Neural cell (in vitro differentiated cells): Measurements from ENCODE around the gene PDE3B. TPM values are rescaled to one million over a fixed set of nuclear protein-coding genes. Genes with fewer than 3 reads are reported as not detected.

Experiments
- H2AFZ ChIP-seq: fragments of 200-600, 300-800 bp; sonication (generic), shearing (Covaris generic); 2 replicates; pipeline ENCODE4 v1.6.0; 2014; ENCODE audit warnings: low read depth, mild to moderate bottlenecking, antibody characterized with exemption, low read length, moderate library complexity
- H3F3A ChIP-seq: fragments of 200-600 bp; shearing (Covaris generic); 2 replicates; pipeline ENCODE4 v1.6.1; 2016; ENCODE audit warnings: mild to moderate bottlenecking, moderate library complexity, mixed read lengths, antibody characterized with exemption, low read length; ENCODE audit not compliant: insufficient read depth, poor library complexity, severe bottlenecking
- H3K27ac ChIP-seq: fragments of 200-600, 300-800 bp; sonication (generic), shearing (Covaris generic); 2 replicates; pipeline ENCODE4 v1.5.1; 2014; ENCODE audit warnings: mild to moderate bottlenecking, low read length, moderate library complexity
- H3K27me3 ChIP-seq: fragments of 300-800, 200-600 bp; sonication (generic), shearing (Covaris generic); 2 replicates; pipeline ENCODE4 v1.6.0; 2014; ENCODE audit warnings: mild to moderate bottlenecking, low read depth, low read length, moderate library complexity; ENCODE audit not compliant: insufficient read depth
- H3K36me3 ChIP-seq: fragments of 300-800, 200-600 bp; sonication (generic), shearing (Covaris generic); 2 replicates; pipeline ENCODE4 v1.5.1; 2014; ENCODE audit warnings: mild to moderate bottlenecking, antibody characterized with exemption, low read length, moderate library complexity; ENCODE audit not compliant: insufficient read depth
- H3K4me2 ChIP-seq: fragments of 300-800, 200-600 bp; sonication (generic), shearing (Covaris generic); 2 replicates; pipeline ENCODE4 v1.6.0; 2014; ENCODE audit warnings: mild to moderate bottlenecking, low read length
- H3K4me3 ChIP-seq: fragments of 300-800, 200-600 bp; sonication (generic), shearing (Covaris generic); 2 replicates; pipeline ENCODE4 v1.5.1; 2014; ENCODE audit warnings: mild to moderate bottlenecking, low read length, moderate library complexity
- H3K79me2 ChIP-seq: fragments of 200-600 bp; shearing (Covaris generic); replicated peaks from 2 replicates; pipeline ENCODE4 v1.6.0; 2014; ENCODE audit warnings: mild to moderate bottlenecking, low read length, moderate library complexity; ENCODE audit not compliant: insufficient read depth
- H3K9ac ChIP-seq: fragments of 300-800, 200-600 bp; sonication (generic), shearing (Covaris generic); 2 replicates; pipeline ENCODE4 v1.6.1; 2016; ENCODE audit warnings: mild to moderate bottlenecking, low read length, mixed read lengths
- H3K9me2 ChIP-seq: fragments of 200-600 bp; shearing (Covaris generic); 2 replicates; pipeline ENCODE4 v1.6.1; 2016; ENCODE audit warnings: mild to moderate bottlenecking, low read length, mixed read lengths; ENCODE audit not compliant: insufficient read depth
- H3K9me3 ChIP-seq: fragments of 200-600, 300-800 bp; sonication (generic), shearing (Covaris generic); 2 replicates; pipeline ENCODE4 v1.6.1; 2016; ENCODE audit warnings: mild to moderate bottlenecking, mixed run types, low read length, moderate library complexity, mixed read lengths
- H4K20me1 ChIP-seq: fragments of 200-600 bp; shearing (Covaris generic); 2 replicates; pipeline ENCODE4 v1.6.1; 2016; ENCODE audit warnings: mild to moderate bottlenecking, mixed run types; ENCODE audit not compliant: insufficient read depth
- EP300 ChIP-seq: fragments of 450-650 bp; conservative IDR thresholded peaks from 2 replicates; pipeline ENCODE4 v1.6.1; 2014; ENCODE audit warnings: antibody characterized with exemption, mild to moderate bottlenecking, moderate library complexity; ENCODE audit not compliant: poor library complexity, severe bottlenecking
- EZH2 ChIP-seq: fragments of 200-600, 300-800 bp; shearing (Covaris generic), sonication (generic); IDR thresholded peaks from 2 replicates; pipeline ENCODE4 v1.6.1; 2014; ENCODE audit warnings: antibody characterized with exemption, low read length, borderline replicate concordance, mild to moderate bottlenecking; ENCODE audit not compliant: insufficient read depth, poor library complexity, severe bottlenecking
- MXI1 ChIP-seq: fragments of 450-650 bp; conservative IDR thresholded peaks from 2 replicates; pipeline ENCODE4 v1.6.1; 2014; ENCODE audit warnings: antibody characterized with exemption, mild to moderate bottlenecking; ENCODE audit not compliant: poor library complexity, severe bottlenecking
- POLR2AphosphoS5 ChIP-seq: IDR thresholded peaks from 2 replicates; pipeline ENCODE4 v1.6.1; 2012
- RAD21 ChIP-seq: fragments of 450-650 bp; conservative IDR thresholded peaks from 2 replicates; pipeline ENCODE4 v1.6.1; 2014; ENCODE audit warnings: antibody characterized with exemption, mild to moderate bottlenecking, moderate library complexity
- SMC3 ChIP-seq: fragments of 450-650 bp; conservative IDR thresholded peaks from 2 replicates; pipeline ENCODE4 v1.6.1; 2014; ENCODE audit warnings: antibody characterized with exemption, mild to moderate bottlenecking, moderate library complexity; ENCODE audit not compliant: poor library complexity
- TAF1 ChIP-seq: IDR thresholded peaks from 2 replicates; pipeline ENCODE4 v1.6.1; 2012; ENCODE audit warnings: low read depth
- polyA plus RNA-seq: library from polyadenylated mRNA; depleted of rRNA; stranded (reverse); fragments of >200 nt; gene quantifications from 2 replicates; pipeline ENCODE4 v1.2.3, GENCODE V29; 2014
- TF ChIP-seq, protein P1 (sequence below): fragments of 450-650 bp; IDR thresholded peaks from 2 replicates; pipeline ENCODE4 v1.5.1; 2014; ENCODE audit warnings: antibody characterized with exemption, mild to moderate bottlenecking, moderate library complexity; ENCODE audit not compliant: poor library complexity, severe bottlenecking
- TF ChIP-seq, protein P2 (sequence below): IDR thresholded peaks from 2 replicates; pipeline ENCODE4 v1.6.1; 2012; ENCODE audit warnings: borderline replicate concordance

Gene PDE3B
- polyA plus RNA-seq, 1 donor from 2014 or later = 13.8 TPM

DNA sequence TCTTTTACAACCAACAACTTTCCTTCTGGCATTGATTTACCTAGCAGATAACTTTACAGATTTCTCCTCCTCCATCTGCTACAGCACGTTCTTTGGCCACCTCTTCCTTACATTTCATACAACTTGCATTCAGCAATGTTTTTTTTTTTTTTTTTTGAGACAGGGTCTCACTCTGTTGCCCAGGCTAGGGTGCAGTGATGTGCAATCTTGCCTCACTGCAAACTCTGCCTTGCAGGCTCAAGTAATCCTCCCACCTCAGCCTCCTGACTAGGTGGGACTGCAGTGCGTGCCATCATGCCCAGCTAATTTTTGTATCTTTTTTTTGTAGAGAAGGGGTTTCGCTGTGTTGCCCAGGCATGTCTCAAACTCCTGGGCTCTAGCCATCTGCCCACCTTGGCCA, 6.5 kb downstream of the PDE3B start:
- H3K79me2 ChIP-seq = peaks cover 41% of the 10 kb centered on the region
- no peaks in the 10 kb centered on the region for H3K36me3 ChIP-seq
- H3K9me2 ChIP-seq = no peaks in the 10 kb centered on the region
- no peak overlapping the region for H3K9ac ChIP-seq
- H4K20me1 ChIP-seq = no peaks in the 10 kb centered on the region
- H3F3A ChIP-seq = no peaks in the 10 kb centered on the region
- H3K4me2 ChIP-seq = no peak overlapping the region
- H3K27ac ChIP-seq = no peak overlapping the region
- H3K27me3 ChIP-seq = no peaks in the 10 kb centered on the region
- H2AFZ ChIP-seq = no peak overlapping the region
- no peak for TF ChIP-seq POLR2AphosphoS5
- no peak for TF ChIP-seq TAF1
- TF ChIP-seq, protein P1, sequence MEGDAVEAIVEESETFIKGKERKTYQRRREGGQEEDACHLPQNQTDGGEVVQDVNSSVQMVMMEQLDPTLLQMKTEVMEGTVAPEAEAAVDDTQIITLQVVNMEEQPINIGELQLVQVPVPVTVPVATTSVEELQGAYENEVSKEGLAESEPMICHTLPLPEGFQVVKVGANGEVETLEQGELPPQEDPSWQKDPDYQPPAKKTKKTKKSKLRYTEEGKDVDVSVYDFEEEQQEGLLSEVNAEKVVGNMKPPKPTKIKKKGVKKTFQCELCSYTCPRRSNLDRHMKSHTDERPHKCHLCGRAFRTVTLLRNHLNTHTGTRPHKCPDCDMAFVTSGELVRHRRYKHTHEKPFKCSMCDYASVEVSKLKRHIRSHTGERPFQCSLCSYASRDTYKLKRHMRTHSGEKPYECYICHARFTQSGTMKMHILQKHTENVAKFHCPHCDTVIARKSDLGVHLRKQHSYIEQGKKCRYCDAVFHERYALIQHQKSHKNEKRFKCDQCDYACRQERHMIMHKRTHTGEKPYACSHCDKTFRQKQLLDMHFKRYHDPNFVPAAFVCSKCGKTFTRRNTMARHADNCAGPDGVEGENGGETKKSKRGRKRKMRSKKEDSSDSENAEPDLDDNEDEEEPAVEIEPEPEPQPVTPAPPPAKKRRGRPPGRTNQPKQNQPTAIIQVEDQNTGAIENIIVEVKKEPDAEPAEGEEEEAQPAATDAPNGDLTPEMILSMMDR = no peak
- TF ChIP-seq RAD21 = no peak
- no peak for TF ChIP-seq EP300
- TF ChIP-seq, protein P2, sequence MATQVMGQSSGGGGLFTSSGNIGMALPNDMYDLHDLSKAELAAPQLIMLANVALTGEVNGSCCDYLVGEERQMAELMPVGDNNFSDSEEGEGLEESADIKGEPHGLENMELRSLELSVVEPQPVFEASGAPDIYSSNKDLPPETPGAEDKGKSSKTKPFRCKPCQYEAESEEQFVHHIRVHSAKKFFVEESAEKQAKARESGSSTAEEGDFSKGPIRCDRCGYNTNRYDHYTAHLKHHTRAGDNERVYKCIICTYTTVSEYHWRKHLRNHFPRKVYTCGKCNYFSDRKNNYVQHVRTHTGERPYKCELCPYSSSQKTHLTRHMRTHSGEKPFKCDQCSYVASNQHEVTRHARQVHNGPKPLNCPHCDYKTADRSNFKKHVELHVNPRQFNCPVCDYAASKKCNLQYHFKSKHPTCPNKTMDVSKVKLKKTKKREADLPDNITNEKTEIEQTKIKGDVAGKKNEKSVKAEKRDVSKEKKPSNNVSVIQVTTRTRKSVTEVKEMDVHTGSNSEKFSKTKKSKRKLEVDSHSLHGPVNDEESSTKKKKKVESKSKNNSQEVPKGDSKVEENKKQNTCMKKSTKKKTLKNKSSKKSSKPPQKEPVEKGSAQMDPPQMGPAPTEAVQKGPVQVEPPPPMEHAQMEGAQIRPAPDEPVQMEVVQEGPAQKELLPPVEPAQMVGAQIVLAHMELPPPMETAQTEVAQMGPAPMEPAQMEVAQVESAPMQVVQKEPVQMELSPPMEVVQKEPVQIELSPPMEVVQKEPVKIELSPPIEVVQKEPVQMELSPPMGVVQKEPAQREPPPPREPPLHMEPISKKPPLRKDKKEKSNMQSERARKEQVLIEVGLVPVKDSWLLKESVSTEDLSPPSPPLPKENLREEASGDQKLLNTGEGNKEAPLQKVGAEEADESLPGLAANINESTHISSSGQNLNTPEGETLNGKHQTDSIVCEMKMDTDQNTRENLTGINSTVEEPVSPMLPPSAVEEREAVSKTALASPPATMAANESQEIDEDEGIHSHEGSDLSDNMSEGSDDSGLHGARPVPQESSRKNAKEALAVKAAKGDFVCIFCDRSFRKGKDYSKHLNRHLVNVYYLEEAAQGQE = no peak
- no peak for TF ChIP-seq SMC3
- no peak for TF ChIP-seq MXI1
- no peak for TF ChIP-seq EZH2
- no peaks in the 10 kb centered on the region for H3K9me3 ChIP-seq
- H3K4me3 ChIP-seq = no peak overlapping the region

DNA sequence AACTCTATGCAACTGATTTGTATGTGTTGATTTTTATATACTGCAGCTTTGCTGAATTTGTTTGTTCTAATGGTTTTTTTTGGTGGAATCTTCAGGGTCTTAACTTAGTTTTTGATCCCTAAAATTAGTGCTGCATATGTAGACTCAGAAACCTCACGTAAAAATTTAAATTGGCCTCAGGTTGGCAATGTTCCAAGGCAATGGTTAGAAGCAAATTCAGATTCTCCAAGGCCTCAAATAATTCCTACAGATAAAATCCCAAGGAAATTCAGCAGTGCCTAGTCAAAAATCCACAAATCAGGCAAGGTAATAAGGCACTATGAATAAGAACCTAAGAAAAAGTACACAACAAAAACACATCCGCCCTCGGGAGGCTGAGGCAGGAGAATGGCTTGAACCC, 9.5 kb downstream of the PDE3B start:
- no peaks in the 10 kb centered on the region for H3K36me3 ChIP-seq
- H3K4me3 ChIP-seq = no peak overlapping the region
- H2AFZ ChIP-seq = no peak overlapping the region
- TF ChIP-seq, protein P2 = no peak
- H3K4me2 ChIP-seq = no peak overlapping the region
- no peaks in the 10 kb centered on the region for H3F3A ChIP-seq
- no peak overlapping the region for H3K9ac ChIP-seq
- no peaks in the 10 kb centered on the region for H3K9me2 ChIP-seq
- H3K27me3 ChIP-seq = no peaks in the 10 kb centered on the region
- peaks cover 14% of the 10 kb centered on the region for H3K79me2 ChIP-seq
- no peaks in the 10 kb centered on the region for H3K9me3 ChIP-seq
- H3K27ac ChIP-seq = no peak overlapping the region
- H4K20me1 ChIP-seq = no peaks in the 10 kb centered on the region
